SJCRH30 (cell line): ENCODE data around the gene TMEM270. TPM values are rescaled to one million over a fixed set of nuclear protein-coding genes. Genes with fewer than 3 reads are reported as not detected.

ENCODE experiments used
- DNase-seq, 2 experiments: peaks; one replicate each; pipeline ENCODE4 v3.0.0-alpha.2; 2015 to 2020
- H3K27ac ChIP-seq: fragments of 250-450 bp; sonication (Bioruptor Pico); 2 replicates; pipeline ENCODE4 v1.5.1; 2020; ENCODE audit warnings: mild to moderate bottlenecking, moderate library complexity
- H3K27me3 ChIP-seq: fragments of 250-450 bp; sonication (Bioruptor Pico); 2 replicates; pipeline ENCODE4 v1.5.1; 2020; ENCODE audit warnings: mild to moderate bottlenecking, moderate library complexity
- H3K36me3 ChIP-seq: fragments of 250-450 bp; sonication (Bioruptor Pico); 2 replicates; pipeline ENCODE4 v1.5.1; 2020; ENCODE audit warnings: mild to moderate bottlenecking, moderate library complexity
- H3K4me1 ChIP-seq: fragments of 250-450 bp; sonication (Bioruptor Pico); 2 replicates; pipeline ENCODE4 v1.5.1; 2020; ENCODE audit warnings: mild to moderate bottlenecking, moderate library complexity
- H3K4me3 ChIP-seq: fragments of 250-450 bp; sonication (Bioruptor Pico); 2 replicates; pipeline ENCODE4 v1.5.1; 2020; ENCODE audit warnings: mild to moderate bottlenecking, moderate library complexity
- H3K9me3 ChIP-seq: fragments of 250-450 bp; sonication (Bioruptor Pico); replicated peaks from 2 replicates; pipeline ENCODE4 v1.5.1; 2020; ENCODE audit warnings: mild to moderate bottlenecking, moderate library complexity
- total RNA-seq: library from RNA; depleted of rRNA; stranded (reverse); fragments of >200 nt; shearing (Covaris generic); gene quantifications from 2 replicates; pipeline ENCODE4 v1.2.3, GENCODE V29; 2014; rRNA removed

Gene TMEM270
- total RNA-seq, 1 experiment from 2014 or later, result not detected

GRCh38 chr7:73909996-73910395, 49.0 kb downstream of the TMEM270 start:
- H3K27me3 ChIP-seq, result 0 out of 2 replicates have a peak, but pooled peaks cover 7% of the 10 kb centered on the region
- H3K4me3 ChIP-seq, result no peak overlapping the region
- H3K36me3 ChIP-seq, result no peaks in the 10 kb centered on the region
- no peaks in the 10 kb centered on the region for H3K4me1 ChIP-seq
- no peak overlapping the region for H3K27ac ChIP-seq
- no peak for DNase-seq
- no peaks in the 10 kb centered on the region for H3K9me3 ChIP-seq

- H3K4me1 ChIP-seq, result no peaks in the 10 kb centered on the region
- H3K9me3 ChIP-seq, result no peaks in the 10 kb centered on the region
- no peak overlapping the region for H3K4me3 ChIP-seq
- 0 out of 2 replicates have a peak, but pooled peaks cover 7% of the 10 kb centered on the region for H3K27me3 ChIP-seq
- DNase-seq, result no peak
- H3K27ac ChIP-seq, result no peak overlapping the region
- no peaks in the 10 kb centered on the region for H3K36me3 ChIP-seq
Observed at GRCh38 chr7:73912223-73912622, 51.3 kb downstream of the TMEM270 start.

Other genes starting within 250 kb of the TMEM270 start
- gene MLXIPL, start 236.6 kb upstream of the TMEM270 start, total RNA-seq, result 0.10 TPM in 1 of 2 replicates, not detected in the other
- gene VPS37D, start 193.3 kb upstream of the TMEM270 start, total RNA-seq, result 0.53 and 1.2 TPM in 2 replicates
- 5.1 and 6.0 TPM in 2 replicates for gene DNAJC30, start 177.7 kb upstream of the TMEM270 start, total RNA-seq
- gene BUD23, start 177.6 kb upstream of the TMEM270 start, total RNA-seq, result 86.6 and 91.7 TPM in 2 replicates
- 6.9 and 10.4 TPM in 2 replicates for gene STX1A, start 141.5 kb upstream of the TMEM270 start, total RNA-seq
- 11.8 and 13.9 TPM in 2 replicates for gene ABHD11, start 122.4 kb upstream of the TMEM270 start, total RNA-seq
- gene CLDN3, start 90.9 kb upstream of the TMEM270 start, total RNA-seq, result not detected in 2 replicates
- 0.06 and 0.08 TPM in 2 replicates for gene CLDN4, start 30.2 kb upstream of the TMEM270 start, total RNA-seq
- 0.30 and 0.55 TPM in 2 replicates for gene METTL27, start 18.6 kb upstream of the TMEM270 start, total RNA-seq
- gene ELN, start 167.0 kb downstream of the TMEM270 start, total RNA-seq, result 100 and 110 TPM in 2 replicates
- gene LIMK1, start 222.6 kb downstream of the TMEM270 start, total RNA-seq, result 43.2 and 43.4 TPM in 2 replicates